ENCODE measurements around the gene HINT3. TPM values are rescaled to one million over a fixed set of nuclear protein-coding genes. Genes with fewer than 3 reads are reported as not detected.

HINT3 gene
- polyA plus RNA-seq, 1 donor (not counting 4 experiments of a cell fraction or from before 2014, with no cell fraction given), result 3.9 TPM

- TF ChIP-seq CTCF (optimal IDR thresholded peaks at IDR 0.05 in 1 of 3, IDR thresholded peaks at IDR 0.05 in 1 of 3, conservative IDR thresholded peaks at IDR 0.05 in 1 of 3; ENCODE audit: extremely low read depth in 1 of 3, insufficient read depth in 2 of 3, low read length in 3 of 3), result peak in 2 of 3 experiments; percentile 18 to 38
- TF ChIP-seq EZH2 (IDR thresholded peaks at IDR 0.05; ENCODE audit: low read length), result no peak
- Histone ChIP-seq H3K4me1 (ENCODE audit: control insufficient read depth, extremely low read depth, insufficient read depth, low read length) (no peaks in the 10 kb centered on the region), H3K36me3 (ENCODE audit: control insufficient read depth in 2 of 2, extremely low read depth in 1 of 2, insufficient read depth in 2 of 2, low read length in 2 of 2) (peaks cover 3 to 5% of the 10 kb centered on the region in 2 experiments), H3K9ac (ENCODE audit: control insufficient read depth, extremely low read depth, insufficient read depth, low read length) (peak overlapping the region; percentile 22), H3K27me3 (ENCODE audit: control insufficient read depth, extremely low read depth, insufficient read depth, low read length) (no peaks in the 10 kb centered on the region), H4K20me1 (ENCODE audit: control insufficient read depth, extremely low read depth, insufficient read depth, low read length) (no peaks in the 10 kb centered on the region), H2AFZ (ENCODE audit: control insufficient read depth, low read length) (no peak overlapping the region), H3K4me3 (ENCODE audit: control insufficient read depth in 2 of 3, extremely low read depth in 1 of 3, insufficient read depth in 2 of 3, low read depth in 1 of 3, low read length in 3 of 3) (no peak overlapping the region), H3K79me2 (ENCODE audit: control insufficient read depth, insufficient read depth, low read length) (no peaks in the 10 kb centered on the region), H3K27ac (ENCODE audit: control insufficient read depth, insufficient read depth, low read length) (peak overlapping the region; percentile 78), H3K4me2 (ENCODE audit: control insufficient read depth, extremely low read depth, insufficient read depth, low read depth, low read length) (no peak overlapping the region), H3K9me3 (ENCODE audit: control insufficient read depth, low read depth, low read length) (no peaks in the 10 kb centered on the region), H3K9me1 (ENCODE audit: control insufficient read depth, extremely low read depth, insufficient read depth, low read length) (no peaks in the 10 kb centered on the region)
- dilution Hi-C loops (cut with MboI; ENCODE audit: extremely low pct_ligation_motif_present, low sequenced_read_pairs), result no loop called here
- DNase-seq (ENCODE audit: low read depth, low spot score) (no peak), FAIRE-seq (no peak)
These were observed 17.8 kb downstream of the HINT3 start for GRCh38 chr6:125974214-125974866.

GRCh38 chr6:125979101-125979500, 22.5 kb downstream of the HINT3 start:
- Histone ChIP-seq H3K9me3 (ENCODE audit: control insufficient read depth, low read depth, low read length) (no peaks in the 10 kb centered on the region), H2AFZ (ENCODE audit: control insufficient read depth, low read length) (no peak overlapping the region), H3K9me1 (ENCODE audit: control insufficient read depth, extremely low read depth, insufficient read depth, low read length) (no peaks in the 10 kb centered on the region), H3K4me3 (ENCODE audit: control insufficient read depth in 2 of 3, extremely low read depth in 1 of 3, insufficient read depth in 2 of 3, low read depth in 1 of 3, low read length in 3 of 3) (no peak overlapping the region), H3K36me3 (ENCODE audit: control insufficient read depth in 2 of 2, extremely low read depth in 1 of 2, insufficient read depth in 2 of 2, low read length in 2 of 2) (peaks cover 0 to 6% of the 10 kb centered on the region in 2 experiments), H4K20me1 (ENCODE audit: control insufficient read depth, extremely low read depth, insufficient read depth, low read length) (no peaks in the 10 kb centered on the region), H3K27ac (ENCODE audit: control insufficient read depth, insufficient read depth, low read length) (no peak overlapping the region), H3K9ac (ENCODE audit: control insufficient read depth, extremely low read depth, insufficient read depth, low read length) (no peak overlapping the region), H3K79me2 (ENCODE audit: control insufficient read depth, insufficient read depth, low read length) (no peaks in the 10 kb centered on the region), H3K27me3 (ENCODE audit: control insufficient read depth, extremely low read depth, insufficient read depth, low read length) (no peaks in the 10 kb centered on the region), H3K4me1 (ENCODE audit: control insufficient read depth, extremely low read depth, insufficient read depth, low read length) (peaks cover 4% of the 10 kb centered on the region), H3K4me2 (ENCODE audit: control insufficient read depth, extremely low read depth, insufficient read depth, low read depth, low read length) (no peak overlapping the region)
- FAIRE-seq (no peak), DNase-seq (ENCODE audit: low read depth, low spot score) (no peak)
- TF ChIP-seq CTCF (optimal IDR thresholded peaks at IDR 0.05 in 1 of 3, IDR thresholded peaks at IDR 0.05 in 1 of 3, conservative IDR thresholded peaks at IDR 0.05 in 1 of 3; ENCODE audit: extremely low read depth in 1 of 3, insufficient read depth in 2 of 3, low read length in 3 of 3) (no peak), EZH2 (IDR thresholded peaks at IDR 0.05; ENCODE audit: low read length) (no peak)
- dilution Hi-C loops (cut with MboI; ENCODE audit: extremely low pct_ligation_motif_present, low sequenced_read_pairs), result no loop called here

Data from keratinocyte (primary cell).